ENCODE results near the gene ARPC2. TPM values are rescaled to one million over a fixed set of nuclear protein-coding genes. Genes with fewer than 3 reads are reported as not detected.
A peak's percentile ranks its signal among the peaks of the same experiment; 100 is the strongest.

The ARPC2 gene
- total and polyA plus RNA-seq, 5 donors from 2014 or later, result 540 to 1,050 (median 811) TPM

- H3K9me3 ChIP-seq (ENCODE audit: control insufficient read depth in 2 of 2, low read length in 2 of 2), result no peaks in the 10 kb centered on the region
- H3K4me3 ChIP-seq (ENCODE audit: low read depth, low read length), result peak overlapping the region; percentile 98
- no peaks in the 10 kb centered on the region for H3K27me3 ChIP-seq (ENCODE audit: control insufficient read depth, insufficient read depth, low read length)
- peak overlapping the region; percentile 98 for H3K27ac ChIP-seq (ENCODE audit: insufficient read depth, low read length, poor library complexity, severe bottlenecking)
- ATAC-seq (ENCODE audit: low read depth in 2 of 2) (peak; percentile 38 to 54), DNase-seq (peak; percentile 58 to 80 (median 63))
- H3K36me3 Mint-ChIP-seq, result peaks cover 24% of the 10 kb centered on the region
- H3K27ac Mint-ChIP-seq, result peak overlapping the region; percentile 94 to 98 (median 97)
- peaks cover 0 to 2% (median 0%) of the 10 kb centered on the region in 7 donors for H3K9me3 Mint-ChIP-seq
- H3K4me1 ChIP-seq (ENCODE audit: control insufficient read depth, insufficient read depth, low read length, poor library complexity, severe bottlenecking), result peaks cover 49% of the 10 kb centered on the region
- H3K4me1 Mint-ChIP-seq, result peaks cover 25 to 50% (median 42%) of the 10 kb centered on the region in 4 donors
- peaks cover 10% of the 10 kb centered on the region for H3K36me3 ChIP-seq (ENCODE audit: control insufficient read depth, insufficient read depth, low read length)
- H3K27me3 Mint-ChIP-seq, result peaks cover 5% of the 10 kb centered on the region
- H3K4me3 Mint-ChIP-seq, result peak overlapping the region; percentile 89 to 99 (median 94)
Measured at GRCh38 chr2:218217360-218218267, 625 bp downstream of the ARPC2 start.

DNA sequence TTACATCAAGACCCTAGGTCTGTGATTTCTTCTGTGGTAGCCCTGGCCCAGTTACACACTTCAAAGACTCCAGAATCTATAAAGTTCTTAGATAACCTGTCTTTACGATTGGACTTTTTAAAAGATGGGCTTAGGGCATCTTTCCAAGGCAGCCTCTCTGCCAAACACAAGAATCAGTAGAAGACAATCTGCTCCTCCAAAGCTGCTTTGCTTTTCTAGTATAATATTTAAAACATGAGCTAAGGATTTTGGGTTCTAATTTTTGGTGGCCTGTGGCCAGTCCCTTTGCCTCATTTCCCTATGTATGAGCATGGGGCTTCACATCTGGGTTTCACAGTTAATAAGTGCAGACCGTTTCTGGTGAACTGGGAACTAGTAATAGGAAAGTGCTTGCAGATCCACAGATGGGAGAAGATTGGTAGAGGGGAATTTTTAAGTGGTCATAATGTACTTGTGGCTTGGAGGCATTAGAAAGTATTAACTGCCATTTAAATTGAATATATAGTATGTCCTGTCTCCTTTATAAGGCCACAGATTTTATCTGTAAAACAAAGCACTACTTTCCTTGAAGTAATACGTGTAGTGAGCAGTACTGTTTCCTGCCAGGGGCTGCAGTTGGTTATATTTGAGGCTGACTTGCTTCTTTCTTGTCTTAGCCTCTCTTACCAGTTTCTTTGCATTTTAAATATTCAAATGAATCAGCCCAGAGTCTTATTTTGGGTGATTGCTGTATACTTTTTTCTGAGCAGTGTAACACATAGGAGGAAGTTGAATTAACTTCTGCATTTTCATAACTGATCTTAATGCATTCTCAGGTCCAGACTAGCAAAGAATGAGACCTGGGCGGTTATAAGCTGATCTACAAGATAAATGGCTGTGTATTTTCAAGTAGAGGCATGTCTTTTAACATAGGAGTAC, 1.5 kb downstream of the ARPC2 start:
- Mint-ChIP-seq H3K4me1 (peaks cover 31 to 59% (median 48%) of the 10 kb centered on the region in 4 donors), H3K9me3 (peaks cover 0 to 1% (median 0%) of the 10 kb centered on the region in 7 donors), H3K27ac (peak overlapping the region; percentile 94 to 98 (median 97)), H3K36me3 (peaks cover 25% of the 10 kb centered on the region), H3K4me3 (peak overlapping the region; percentile 89 to 99 (median 94)), H3K27me3 (no peaks in the 10 kb centered on the region)
- Histone ChIP-seq H3K4me1 (ENCODE audit: control insufficient read depth, insufficient read depth, low read length, poor library complexity, severe bottlenecking) (peaks cover 59% of the 10 kb centered on the region), H3K4me3 (ENCODE audit: low read depth, low read length) (peak overlapping the region; percentile 98), H3K27me3 (ENCODE audit: control insufficient read depth, insufficient read depth, low read length) (no peaks in the 10 kb centered on the region), H3K9me3 (ENCODE audit: control insufficient read depth in 2 of 2, low read length in 2 of 2) (no peaks in the 10 kb centered on the region), H3K27ac (ENCODE audit: insufficient read depth, low read length, poor library complexity, severe bottlenecking) (peak overlapping the region; percentile 98), H3K36me3 (ENCODE audit: control insufficient read depth, insufficient read depth, low read length) (peaks cover 18% of the 10 kb centered on the region)
- DNase-seq (peak in 2 of 3 donors; percentile 61 to 86), ATAC-seq (ENCODE audit: low read depth in 2 of 2) (peak; percentile 49 to 62)

GRCh38 chr2:218219934-218220333, 2.9 kb downstream of the ARPC2 start:
- ATAC-seq (ENCODE audit: low read depth in 2 of 2) (no peak), DNase-seq (no peak)
- H3K27ac ChIP-seq (ENCODE audit: insufficient read depth, low read length, poor library complexity, severe bottlenecking), result peak overlapping the region; percentile 98
- H3K27me3 ChIP-seq (ENCODE audit: control insufficient read depth, insufficient read depth, low read length), result no peaks in the 10 kb centered on the region
- H3K36me3 ChIP-seq (ENCODE audit: control insufficient read depth, insufficient read depth, low read length), result peaks cover 32% of the 10 kb centered on the region
- Mint-ChIP-seq H3K4me3 (peak overlapping the region; percentile 89 to 99 (median 94)), H3K27ac (peak overlapping the region; percentile 86 to 92 (median 91)), H3K4me1 (peaks cover 36 to 73% (median 61%) of the 10 kb centered on the region in 4 donors), H3K36me3 (peaks cover 36% of the 10 kb centered on the region), H3K27me3 (no peaks in the 10 kb centered on the region), H3K9me3 (peaks cover 0 to 1% (median 0%) of the 10 kb centered on the region in 7 donors)
- peak overlapping the region; percentile 98 for H3K4me3 ChIP-seq (ENCODE audit: low read depth, low read length)
- H3K4me1 ChIP-seq (ENCODE audit: control insufficient read depth, insufficient read depth, low read length, poor library complexity, severe bottlenecking), result peaks cover 73% of the 10 kb centered on the region
- H3K9me3 ChIP-seq (ENCODE audit: control insufficient read depth in 2 of 2, low read length in 2 of 2), result no peaks in the 10 kb centered on the region

DNA sequence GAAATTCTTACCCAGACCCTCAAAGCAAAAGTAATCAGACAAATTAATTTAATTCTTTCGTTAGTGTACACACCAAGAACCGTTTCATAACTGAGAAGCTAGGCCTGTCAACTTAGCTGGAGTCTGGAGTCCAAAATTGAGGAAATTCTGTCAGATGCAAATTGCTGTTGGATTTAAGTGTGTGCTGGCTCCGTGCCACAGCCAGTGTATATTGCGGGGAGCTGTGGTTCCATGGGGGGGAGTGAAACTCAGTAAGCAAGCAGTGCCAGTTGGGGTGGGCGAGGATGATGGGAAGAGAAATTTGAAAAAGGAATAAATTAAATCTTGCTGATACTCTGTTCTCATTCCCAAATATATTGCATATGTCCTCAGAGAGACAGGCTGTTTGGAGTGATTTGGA, 4.0 kb downstream of the ARPC2 start:
- Mint-ChIP-seq H3K4me1 (peaks cover 46 to 81% (median 68%) of the 10 kb centered on the region in 4 donors), H3K9me3 (peaks cover 0 to 1% (median 0%) of the 10 kb centered on the region in 7 donors), H3K36me3 (peaks cover 46% of the 10 kb centered on the region), H3K27ac (peak overlapping the region; percentile 86 to 91 (median 88)), H3K4me3 (peak overlapping the region; percentile 89 to 99 (median 94)), H3K27me3 (no peaks in the 10 kb centered on the region)
- Histone ChIP-seq H3K4me1 (ENCODE audit: control insufficient read depth, insufficient read depth, low read length, poor library complexity, severe bottlenecking) (peaks cover 83% of the 10 kb centered on the region), H3K4me3 (ENCODE audit: low read depth, low read length) (peak overlapping the region; percentile 98), H3K27ac (ENCODE audit: insufficient read depth, low read length, poor library complexity, severe bottlenecking) (peak overlapping the region; percentile 98), H3K27me3 (ENCODE audit: control insufficient read depth, insufficient read depth, low read length) (no peaks in the 10 kb centered on the region), H3K36me3 (ENCODE audit: control insufficient read depth, insufficient read depth, low read length) (peaks cover 39% of the 10 kb centered on the region), H3K9me3 (ENCODE audit: control insufficient read depth in 2 of 2, low read length in 2 of 2) (no peaks in the 10 kb centered on the region)
- ATAC-seq (ENCODE audit: low read depth in 2 of 2), result no peak
- DNase-seq, result no peak

GRCh38 chr2:218223046-218223445, 6.1 kb downstream of the ARPC2 start:
- ATAC-seq (ENCODE audit: low read depth in 2 of 2), result peak; percentile 59 to 67
- H3K36me3 Mint-ChIP-seq, result peaks cover 51% of the 10 kb centered on the region
- peaks cover 50 to 89% (median 71%) of the 10 kb centered on the region in 4 donors for H3K4me1 Mint-ChIP-seq
- Histone ChIP-seq H3K27ac (ENCODE audit: insufficient read depth, low read length, poor library complexity, severe bottlenecking) (peak overlapping the region; percentile 98), H3K4me1 (ENCODE audit: control insufficient read depth, insufficient read depth, low read length, poor library complexity, severe bottlenecking) (peaks cover 95% of the 10 kb centered on the region), H3K27me3 (ENCODE audit: control insufficient read depth, insufficient read depth, low read length) (no peaks in the 10 kb centered on the region), H3K36me3 (ENCODE audit: control insufficient read depth, insufficient read depth, low read length) (peaks cover 54% of the 10 kb centered on the region), H3K4me3 (ENCODE audit: low read depth, low read length) (peak overlapping the region; percentile 77), H3K9me3 (ENCODE audit: control insufficient read depth in 2 of 2, low read length in 2 of 2) (no peaks in the 10 kb centered on the region)
- peak overlapping the region; percentile 68 to 99 (median 84) for H3K4me3 Mint-ChIP-seq
- H3K9me3 Mint-ChIP-seq, result peaks cover 0 to under 1% (median 0%) of the 10 kb centered on the region in 7 donors
- H3K27me3 Mint-ChIP-seq, result no peaks in the 10 kb centered on the region
- DNase-seq, result peak in 1 of 3 donors; percentile 46
- H3K27ac Mint-ChIP-seq, result peak overlapping the region in 2 of 3 donors; percentile 43 to 91

DNA sequence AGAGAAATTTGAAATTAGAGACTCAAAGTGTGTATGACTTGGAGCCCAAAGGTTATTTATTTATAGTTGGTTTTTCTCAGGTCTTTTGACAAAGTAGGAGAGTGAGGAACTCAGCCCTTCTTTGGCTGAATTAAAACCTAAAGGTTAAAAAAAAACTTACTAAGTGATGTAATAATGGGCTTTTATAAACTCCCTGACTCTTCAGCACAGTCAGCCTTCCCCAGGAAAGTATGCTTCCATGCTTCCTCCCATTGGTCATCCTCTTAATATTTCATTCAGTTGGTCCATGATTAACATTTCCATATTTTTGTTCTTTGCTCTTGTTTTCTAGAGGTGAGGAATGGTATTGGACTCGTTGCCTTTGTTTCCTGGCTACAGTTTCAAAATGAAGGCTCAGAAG, 7.2 kb downstream of the ARPC2 start:
- H3K36me3 ChIP-seq (ENCODE audit: control insufficient read depth, insufficient read depth, low read length), result peaks cover 58% of the 10 kb centered on the region
- Mint-ChIP-seq H3K27me3 (no peaks in the 10 kb centered on the region), H3K9me3 (no peaks in the 10 kb centered on the region), H3K27ac (peak overlapping the region; percentile 74 to 91 (median 85)), H3K4me3 (peak overlapping the region; percentile 67 to 91 (median 80)), H3K4me1 (peaks cover 49 to 94% (median 76%) of the 10 kb centered on the region in 4 donors), H3K36me3 (peaks cover 49% of the 10 kb centered on the region)
- H3K27ac ChIP-seq (ENCODE audit: insufficient read depth, low read length, poor library complexity, severe bottlenecking), result peak overlapping the region; percentile 98
- H3K27me3 ChIP-seq (ENCODE audit: control insufficient read depth, insufficient read depth, low read length), result no peaks in the 10 kb centered on the region
- DNase-seq (no peak), ATAC-seq (ENCODE audit: low read depth in 2 of 2) (no peak)
- H3K9me3 ChIP-seq (ENCODE audit: control insufficient read depth in 2 of 2, low read length in 2 of 2), result no peaks in the 10 kb centered on the region
- peak overlapping the region; percentile 77 for H3K4me3 ChIP-seq (ENCODE audit: low read depth, low read length)
- peaks cover 94% of the 10 kb centered on the region for H3K4me1 ChIP-seq (ENCODE audit: control insufficient read depth, insufficient read depth, low read length, poor library complexity, severe bottlenecking)

GRCh38 chr2:218226903-218227302, 9.9 kb downstream of the ARPC2 start:
- peaks cover 43 to 92% (median 69%) of the 10 kb centered on the region in 4 donors for H3K4me1 Mint-ChIP-seq
- Histone ChIP-seq H3K36me3 (ENCODE audit: control insufficient read depth, insufficient read depth, low read length) (peaks cover 73% of the 10 kb centered on the region), H3K4me3 (ENCODE audit: low read depth, low read length) (no peak overlapping the region), H3K9me3 (ENCODE audit: control insufficient read depth in 2 of 2, low read length in 2 of 2) (no peaks in the 10 kb centered on the region), H3K4me1 (ENCODE audit: control insufficient read depth, insufficient read depth, low read length, poor library complexity, severe bottlenecking) (peaks cover 87% of the 10 kb centered on the region), H3K27ac (ENCODE audit: insufficient read depth, low read length, poor library complexity, severe bottlenecking) (peak overlapping the region; percentile 30), H3K27me3 (ENCODE audit: control insufficient read depth, insufficient read depth, low read length) (no peaks in the 10 kb centered on the region)
- H3K36me3 Mint-ChIP-seq, result peaks cover 46% of the 10 kb centered on the region
- peak overlapping the region; percentile 60 to 86 (median 65) for H3K27ac Mint-ChIP-seq
- H3K9me3 Mint-ChIP-seq, result no peaks in the 10 kb centered on the region
- H3K4me3 Mint-ChIP-seq, result peak overlapping the region in 3 of 4 donors; percentile 38 to 72 (median 54)
- ATAC-seq (ENCODE audit: low read depth in 2 of 2) (no peak), DNase-seq (no peak)
- no peaks in the 10 kb centered on the region for H3K27me3 Mint-ChIP-seq

Data from CD4-positive, CD25-positive, alpha-beta regulatory T cell (primary cell).